Tibial nerve (tissue), 4 donors: Measurements from ENCODE around the gene UHRF2. TPM values are rescaled to one million over a fixed set of nuclear protein-coding genes. Genes with fewer than 3 reads are reported as not detected.

ENCODE experiments used
- DNase-seq, 2 donors: peaks; one replicate each; pipeline ENCODE4 v3.0.0-alpha.2; 2019; ENCODE audit warnings: low spot score in 2 of 2
- H3K27ac ChIP-seq, 4 donors: fragments of 200-600 bp; sonication (generic) in 3 of 4; one replicate each; pipeline ENCODE4 v1.5.1; 2017 to 2019; ENCODE audit warnings: mild to moderate bottlenecking in 1 of 4
- H3K27me3 ChIP-seq, 2 donors: fragments of 200-600 bp; sonication (generic) in 1 of 2; one replicate each; pipeline versions ENCODE4 v1.5.1 to v1.6.0; 2017 to 2019
- H3K36me3 ChIP-seq, 3 donors: fragments of 200-600 bp; sonication (generic); one replicate each; pipeline ENCODE4 v1.5.1; 2018 to 2019
- H3K4me1 ChIP-seq, 4 donors: fragments of 200-600 bp; sonication (generic) in 3 of 4; one replicate each; pipeline ENCODE4 v1.5.1; 2017 to 2019
- H3K4me3 ChIP-seq, 4 donors: fragments of 200-600 bp; sonication (generic) in 3 of 4; one replicate each; pipeline ENCODE4 v1.5.1; 2017 to 2019; ENCODE audit warnings: mild to moderate bottlenecking in 1 of 4, moderate library complexity in 1 of 4
- H3K9me3 ChIP-seq, 4 donors: fragments of 200-600 bp; sonication (generic) in 3 of 4; one replicate each; pipeline ENCODE4 v1.5.1; 2017 to 2019
- EP300 ChIP-seq, 2 donors: sonication (generic); formaldehyde crosslinking; IDR thresholded peaks; one replicate each; pipeline ENCODE4 v1.6.1; 2017; ENCODE audit warnings: antibody characterized with exemption in 2 of 2, mild to moderate bottlenecking in 1 of 2
- POLR2A ChIP-seq, 2 donors: fragments of 450-650 bp; IDR thresholded peaks; one replicate each; pipeline ENCODE4 v1.6.1; 2017; ENCODE audit warnings: antibody characterized with exemption in 2 of 2, mild to moderate bottlenecking in 2 of 2, moderate library complexity in 2 of 2
- WGBS, 2 donors: methylation state at CpG; one replicate each; pipeline ENCODE4 v1.1.5; 2018; 5-methylcytosine and 5-hydroxymethylcytosine counted together
- total RNA-seq, 4 donors: library from RNA; depleted of rRNA; stranded (reverse); fragments of >200 nt; gene quantifications; one replicate each; pipeline ENCODE4 v1.1.0, GENCODE V29; 2016
- TF ChIP-seq, protein P1 (sequence below), 5 experiments: fragments of 200-600 bp in 3 of 5; fragments of 450-650 bp in 2 of 5; sonication (generic) in 3 of 5; IDR thresholded peaks; one replicate each; pipeline ENCODE4 v1.5.1; 2016 to 2019; ENCODE audit warnings: antibody characterized with exemption in 5 of 5, mild to moderate bottlenecking in 3 of 5, moderate library complexity in 2 of 5

UHRF2 gene
- total RNA-seq, 4 donors from 2014 or later, result 61.2 to 85.0 (median 76.0) TPM

DNA sequence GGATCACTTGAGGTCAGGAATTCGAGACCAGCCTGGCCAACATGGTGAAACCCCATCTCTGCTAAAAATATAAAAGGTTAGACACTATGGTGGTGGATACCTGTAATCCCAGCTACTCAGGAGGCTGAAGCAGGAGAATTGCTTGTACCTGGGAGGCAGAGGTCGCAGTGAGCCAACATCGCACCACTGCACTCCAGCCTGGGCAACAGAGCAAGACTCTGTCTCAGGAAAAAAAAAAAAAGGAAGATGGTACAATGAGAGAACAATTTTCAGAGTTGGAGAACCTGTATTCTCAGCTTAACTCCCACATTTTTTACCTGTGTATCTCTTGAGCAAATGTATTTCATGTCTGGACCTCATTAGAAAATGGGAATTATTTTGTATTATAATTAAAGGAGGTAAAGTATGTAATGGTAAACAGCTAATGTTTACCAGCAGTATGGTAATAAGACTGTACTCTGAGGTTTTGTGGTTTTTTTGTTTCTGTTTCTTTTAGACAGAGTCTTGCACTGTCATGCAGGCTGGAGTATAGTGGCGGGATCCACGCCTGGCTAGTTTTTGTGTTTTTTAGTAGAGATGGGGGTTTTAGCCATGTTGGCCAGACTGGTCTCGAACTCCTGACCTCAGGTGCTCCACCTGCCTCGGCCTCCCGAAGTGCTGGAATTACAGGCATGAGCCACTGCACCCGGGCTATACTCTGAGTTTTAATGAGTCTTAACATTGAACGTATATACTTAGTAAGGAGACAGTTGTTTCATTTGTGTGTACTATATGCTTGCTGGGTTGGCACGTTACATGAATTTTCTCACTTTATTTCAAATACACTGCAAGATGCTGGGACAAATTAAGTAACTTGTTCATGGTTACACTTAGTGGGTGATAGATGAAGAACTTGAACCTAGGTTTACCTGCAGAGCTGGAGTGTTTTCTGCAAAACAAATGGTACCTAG, 16.2 kb downstream of the UHRF2 start:
- 88 to 90% methylated on average over 11 of the region's 11 CpGs for WGBS, 2 donors
- no peak for DNase-seq
- Histone ChIP-seq H3K4me3 (no peak overlapping the region), H3K27ac (no peak overlapping the region), H3K36me3 (peaks cover 0 to 7% (median 0%) of the 10 kb centered on the region in 3 donors), H3K4me1 (peaks cover 0 to 42% (median 9%) of the 10 kb centered on the region in 4 donors), H3K27me3 (no peaks in the 10 kb centered on the region), H3K9me3 (no peaks in the 10 kb centered on the region)
- TF ChIP-seq, protein P1, sequence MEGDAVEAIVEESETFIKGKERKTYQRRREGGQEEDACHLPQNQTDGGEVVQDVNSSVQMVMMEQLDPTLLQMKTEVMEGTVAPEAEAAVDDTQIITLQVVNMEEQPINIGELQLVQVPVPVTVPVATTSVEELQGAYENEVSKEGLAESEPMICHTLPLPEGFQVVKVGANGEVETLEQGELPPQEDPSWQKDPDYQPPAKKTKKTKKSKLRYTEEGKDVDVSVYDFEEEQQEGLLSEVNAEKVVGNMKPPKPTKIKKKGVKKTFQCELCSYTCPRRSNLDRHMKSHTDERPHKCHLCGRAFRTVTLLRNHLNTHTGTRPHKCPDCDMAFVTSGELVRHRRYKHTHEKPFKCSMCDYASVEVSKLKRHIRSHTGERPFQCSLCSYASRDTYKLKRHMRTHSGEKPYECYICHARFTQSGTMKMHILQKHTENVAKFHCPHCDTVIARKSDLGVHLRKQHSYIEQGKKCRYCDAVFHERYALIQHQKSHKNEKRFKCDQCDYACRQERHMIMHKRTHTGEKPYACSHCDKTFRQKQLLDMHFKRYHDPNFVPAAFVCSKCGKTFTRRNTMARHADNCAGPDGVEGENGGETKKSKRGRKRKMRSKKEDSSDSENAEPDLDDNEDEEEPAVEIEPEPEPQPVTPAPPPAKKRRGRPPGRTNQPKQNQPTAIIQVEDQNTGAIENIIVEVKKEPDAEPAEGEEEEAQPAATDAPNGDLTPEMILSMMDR (IDR thresholded peaks at IDR 0.05), result no peak
- no peak for TF ChIP-seq EP300 (IDR thresholded peaks at IDR 0.05)
- TF ChIP-seq POLR2A (IDR thresholded peaks at IDR 0.05), result no peak

DNA sequence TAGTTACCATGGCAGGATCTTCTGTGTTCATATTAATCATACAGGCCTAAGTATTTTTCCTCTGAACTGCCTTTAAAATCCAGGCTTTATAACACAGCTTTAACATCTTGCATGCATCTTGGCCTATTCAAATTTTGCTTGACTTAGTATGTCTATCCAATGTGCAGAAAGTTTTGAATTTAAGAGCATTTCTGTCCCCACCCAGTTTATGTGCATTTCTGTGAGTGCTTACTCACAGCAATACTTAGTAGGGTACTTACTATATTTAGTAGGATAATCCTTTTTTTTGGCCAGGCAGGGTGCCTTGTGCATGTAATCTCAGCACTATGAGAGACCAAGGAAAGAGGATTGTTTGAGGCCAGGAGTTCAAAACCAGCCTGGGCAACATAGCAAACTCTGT, 18.0 kb downstream of the UHRF2 start:
- Histone ChIP-seq H3K4me3 (no peak overlapping the region), H3K27me3 (no peaks in the 10 kb centered on the region), H3K27ac (no peak overlapping the region), H3K36me3 (peaks cover 0 to 19% (median 0%) of the 10 kb centered on the region in 3 donors), H3K9me3 (no peaks in the 10 kb centered on the region), H3K4me1 (peaks cover 0 to 27% (median 9%) of the 10 kb centered on the region in 4 donors)
- no peak for DNase-seq
- TF ChIP-seq EP300 (IDR thresholded peaks at IDR 0.05) (no peak), POLR2A (IDR thresholded peaks at IDR 0.05) (no peak)
- TF ChIP-seq, protein P1 (IDR thresholded peaks at IDR 0.05), result no peak

DNA sequence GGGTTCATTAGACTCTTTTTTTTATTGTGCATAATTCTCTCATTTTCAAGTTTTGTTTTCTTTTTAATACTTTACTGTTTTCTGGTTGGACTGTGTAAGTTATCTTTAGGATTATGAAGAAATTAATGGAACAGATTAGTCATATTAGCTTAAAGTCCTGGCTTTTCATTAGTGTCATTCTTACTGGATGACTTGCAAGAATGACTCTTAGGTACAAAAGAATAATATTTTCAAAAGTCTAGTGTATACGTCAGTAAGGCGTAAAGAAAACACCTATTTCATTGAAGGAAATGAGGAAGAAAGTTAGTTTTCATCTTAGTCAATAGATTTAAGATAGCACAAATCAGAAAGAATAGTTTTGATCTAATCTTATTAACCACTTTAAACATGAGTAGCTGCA, 20.4 kb downstream of the UHRF2 start:
- no peak for DNase-seq
- 86 to 89% methylated on average over 2 of the region's 2 CpGs for WGBS, 2 donors
- Histone ChIP-seq H3K4me3 (no peak overlapping the region), H3K9me3 (no peaks in the 10 kb centered on the region), H3K4me1 (peaks cover 0 to 24% (median 9%) of the 10 kb centered on the region in 4 donors), H3K36me3 (peaks cover 0 to 28% (median 0%) of the 10 kb centered on the region in 3 donors), H3K27ac (no peak overlapping the region), H3K27me3 (no peaks in the 10 kb centered on the region)
- TF ChIP-seq POLR2A (IDR thresholded peaks at IDR 0.05) (no peak), EP300 (IDR thresholded peaks at IDR 0.05) (no peak)
- TF ChIP-seq, protein P1 (IDR thresholded peaks at IDR 0.05), result no peak

DNA sequence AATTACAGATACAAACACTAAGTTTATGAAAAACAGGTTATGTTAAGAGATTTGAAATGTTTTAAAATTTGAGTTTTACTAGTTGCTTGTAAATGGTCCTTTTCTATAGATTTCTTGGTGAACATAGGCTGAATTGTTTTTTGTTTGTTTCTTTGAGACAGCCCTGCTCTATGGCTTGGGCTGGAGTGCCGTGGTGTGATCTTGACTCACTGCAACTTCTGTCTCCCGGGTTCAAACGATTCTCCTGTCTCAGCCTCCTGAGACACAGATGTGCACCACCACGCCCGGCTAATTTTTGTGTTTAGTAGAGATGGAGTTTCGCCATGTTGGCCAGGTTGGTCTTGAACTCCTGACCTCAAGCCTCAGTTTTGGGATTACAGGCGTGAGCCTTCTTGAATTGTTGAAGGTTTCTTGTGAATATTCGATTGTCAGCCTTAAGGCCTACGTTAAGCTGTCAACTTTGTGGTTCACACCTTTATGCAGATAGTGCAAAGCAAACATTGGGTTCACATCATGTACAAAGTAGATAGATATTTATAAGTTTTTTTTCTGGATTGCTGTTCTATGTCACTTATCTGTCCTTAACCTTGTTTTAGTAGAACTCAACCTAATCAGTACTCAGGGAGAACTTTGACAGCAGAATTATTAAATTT, 26.2 kb downstream of the UHRF2 start:
- no peaks in the 10 kb centered on the region for H3K9me3 ChIP-seq
- no peak overlapping the region for H3K4me3 ChIP-seq
- no peak for DNase-seq
- peaks cover 0 to 22% (median 0%) of the 10 kb centered on the region in 3 donors for H3K36me3 ChIP-seq
- TF ChIP-seq EP300 (IDR thresholded peaks at IDR 0.05), result no peak
- WGBS, 2 donors, result 68 to 77% methylated on average over 9 of the region's 9 CpGs
- peaks cover 0 to 54% (median 11%) of the 10 kb centered on the region in 4 donors for H3K4me1 ChIP-seq
- H3K27ac ChIP-seq, result no peak overlapping the region
- H3K27me3 ChIP-seq, result no peaks in the 10 kb centered on the region

DNA sequence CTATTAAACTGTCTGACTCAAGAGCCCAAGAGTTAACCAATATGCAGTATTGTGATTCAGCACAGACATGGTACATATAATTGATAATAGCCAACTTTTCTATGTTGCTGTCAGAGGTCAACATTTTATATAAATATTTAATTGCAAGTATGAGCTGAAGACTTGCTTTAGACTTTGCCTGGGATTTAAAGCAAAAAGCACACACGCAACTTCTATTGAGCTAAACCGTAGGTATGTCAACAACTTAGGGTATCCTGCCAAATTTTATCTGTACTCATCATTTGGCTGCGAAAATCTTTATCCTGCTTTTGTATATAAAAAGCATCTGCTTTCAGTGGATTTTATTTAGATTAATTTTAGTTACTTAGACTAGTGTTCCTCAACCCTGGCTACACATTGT, 27.4 kb downstream of the UHRF2 start:
- peaks cover 0 to 54% (median 11%) of the 10 kb centered on the region in 4 donors for H3K4me1 ChIP-seq
- H3K27ac ChIP-seq, result no peak overlapping the region
- WGBS, 2 donors, result 84 to 89% methylated on average over 3 of the region's 3 CpGs
- no peak for DNase-seq
- no peaks in the 10 kb centered on the region for H3K9me3 ChIP-seq
- H3K27me3 ChIP-seq, result no peaks in the 10 kb centered on the region
- peaks cover 0 to 11% (median 0%) of the 10 kb centered on the region in 3 donors for H3K36me3 ChIP-seq
- H3K4me3 ChIP-seq, result no peak overlapping the region
- TF ChIP-seq, protein P1 (IDR thresholded peaks at IDR 0.05), result no peak
- TF ChIP-seq POLR2A (IDR thresholded peaks at IDR 0.05), result no peak
- TF ChIP-seq EP300 (IDR thresholded peaks at IDR 0.05), result no peak
